GM12878 (cell line): ENCODE results near the gene MRPS23. TPM values are rescaled to one million over a fixed set of nuclear protein-coding genes. Genes with fewer than 3 reads are reported as not detected.

Experiments
- ATAC-seq: fragments of 200-7000 bp; cut with Tn5 transposase; 3 replicates; pipeline ENCODE4 v1.9.1; 2020; ENCODE audit warnings: mild to moderate bottlenecking, moderate library complexity
- BruUV-seq: library from RNA; stranded (reverse); fragments of 400-500 nt; replicated peaks from 2 replicates; lab custom pipeline; 2021; lab: Mats Ljungman, UMichigan
- CTCF ChIA-PET: fragments of 300-600 bp; sonication (Branson Sonifier 250); formaldehyde crosslinking; extraction: SDS; loops from one replicate; lab custom pipeline; 2021; ENCODE audit warnings: inconsistent platforms; lab: Yijun Ruan, JAX
- POLR2A ChIA-PET: fragments of 350-600 bp; formaldehyde crosslinking; extraction: SDS; loops from one replicate; lab custom pipeline; 2021; ENCODE audit warnings: inconsistent platforms; lab: Charles Lee
- RAD21 ChIA-PET: fragments of 300-600 bp; sonication (Branson Sonifier 250); formaldehyde crosslinking; loops from one replicate; lab custom pipeline; 2023; ENCODE audit warnings: antibody characterized with exemption; ENCODE audit not compliant: unreplicated experiment; lab: Charles Lee
- SMC1A ChIA-PET: fragments of 300-600 bp; sonication (Branson Sonifier 250); formaldehyde crosslinking; loops from one replicate; lab custom pipeline; 2023; ENCODE audit not compliant: unreplicated experiment, uncharacterized antibody; lab: Charles Lee
- DNase-seq: peaks from one replicate; pipeline ENCODE4 v3.0.0-alpha.2; 2011; ENCODE audit warnings: low read depth, low spot score
- FAIRE-seq: peaks from 3 replicates; lab custom pipeline; 2011; peaks lifted over from hg19 to GRCh38; lab: Jason Lieb, UNC
- H2AFZ ChIP-seq: 2 replicates; pipeline ENCODE4 v1.6.0; 2011; ENCODE audit warnings: low read depth, low read length, control low read depth; ENCODE audit not compliant: control insufficient read depth
- H3K27ac ChIP-seq: 2 replicates; pipeline ENCODE4 v1.5.1; 2011; ENCODE audit warnings: control low read depth; ENCODE audit not compliant: control insufficient read depth, insufficient read depth
- H3K27me3 ChIP-seq, 2 experiments: replicated peaks in 1 of 2; 2 replicates each; pipeline versions ENCODE4 v1.6.0 to v1.6.1; 2011; ENCODE audit warnings: low read length in 1 of 2; ENCODE audit not compliant: control insufficient read depth in 2 of 2, insufficient read depth in 2 of 2
- H3K36me3 ChIP-seq, 2 experiments: 2 replicates each; pipeline ENCODE4 v1.5.1; 2011; ENCODE audit warnings: low read length in 1 of 2; ENCODE audit not compliant: control insufficient read depth in 2 of 2, insufficient read depth in 2 of 2
- H3K4me1 ChIP-seq: 2 replicates; pipeline ENCODE4 v1.6.1; 2011; ENCODE audit warnings: mild to moderate bottlenecking, low read length, moderate library complexity, mixed read lengths; ENCODE audit not compliant: control insufficient read depth, insufficient read depth
- H3K4me2 ChIP-seq: 2 replicates; pipeline ENCODE4 v1.6.0; 2011; ENCODE audit warnings: control low read depth; ENCODE audit not compliant: control insufficient read depth, insufficient read depth
- H3K4me3 ChIP-seq: fragments of 200-600 bp; sonication (generic); 2 replicates; pipeline ENCODE4 v1.5.1; 2016
- H3K79me2 ChIP-seq: 2 replicates; pipeline ENCODE4 v1.6.0; 2011; ENCODE audit warnings: low read length; ENCODE audit not compliant: control insufficient read depth, insufficient read depth
- H3K9ac ChIP-seq: 2 replicates; pipeline ENCODE4 v1.8.0; 2011; ENCODE audit warnings: low read length, control low read depth, mixed read lengths; ENCODE audit not compliant: control insufficient read depth, insufficient read depth
- H3K9me3 ChIP-seq: replicated peaks from 3 replicates; pipeline ENCODE4 v1.5.1; 2011; ENCODE audit warnings: mild to moderate bottlenecking, low read length; ENCODE audit not compliant: control insufficient read depth, insufficient read depth
- H4K20me1 ChIP-seq: 2 replicates; pipeline ENCODE4 v1.6.0; 2011; ENCODE audit not compliant: control insufficient read depth, insufficient read depth
- DPF2 ChIP-seq: fragments of 450-650 bp; IDR thresholded peaks from 2 replicates; pipeline ENCODE4 v1.6.1; 2017; ENCODE audit warnings: mild to moderate bottlenecking
- E2F4 ChIP-seq: IDR thresholded peaks from 2 replicates; pipeline ENCODE4 v1.6.1; 2012; ENCODE audit warnings: low read depth, low read length, improper control_type of control experiment
- FOXM1 ChIP-seq: IDR thresholded peaks from 2 replicates; pipeline ENCODE4 v1.6.1; 2012; ENCODE audit warnings: low read depth, mild to moderate bottlenecking, inconsistent platforms, low read length, moderate library complexity
- HCFC1 ChIP-seq: fragments of 150-350 bp; IDR thresholded peaks from 2 replicates; pipeline ENCODE4 v1.6.1; 2014; ENCODE audit warnings: low read length
- LARP7 ChIP-seq: fragments of 450-650 bp; IDR thresholded peaks from 2 replicates; pipeline ENCODE4 v1.6.1; 2017; ENCODE audit warnings: mild to moderate bottlenecking
- NR2F1 ChIP-seq: fragments of 450-650 bp; conservative IDR thresholded peaks from 2 replicates; pipeline ENCODE4 v1.6.1; 2017; ENCODE audit warnings: mild to moderate bottlenecking
- POLR2AphosphoS2 ChIP-seq: IDR thresholded peaks from 2 replicates; pipeline ENCODE4 v1.6.1; 2011; ENCODE audit warnings: low read depth, mild to moderate bottlenecking, low read length, improper control_type of control experiment, moderate library complexity
- TARDBP ChIP-seq: IDR thresholded peaks from 2 replicates; pipeline ENCODE4 v1.6.1; 2016; ENCODE audit warnings: borderline replicate concordance
- ZBTB33 ChIP-seq: fragments of 450-650 bp; IDR thresholded peaks from 2 replicates; pipeline ENCODE4 v1.6.1; 2017; ENCODE audit warnings: mild to moderate bottlenecking
- WGBS: methylation state at CpG from one replicate; pipeline ENCODE4 v1.1.6; 2016; ENCODE audit warnings: low lambda C conversion rate; ENCODE audit not compliant: insufficient replicate concordance, insufficient coverage; ENCODE audit errors: missing lambda C conversion rate; 5-methylcytosine and 5-hydroxymethylcytosine counted together
- in situ Hi-C: fragments of 300-500 bp; cut with MboI; formaldehyde crosslinking; loops from 9 replicates; pipeline ENCODE4 v1.14.3; 2018; ENCODE audit warnings: mixed read lengths
- intact Hi-C: fragments of 100-400 bp; cut with micrococcal nuclease; formaldehyde crosslinking; loops from one replicate; pipeline ENCODE4 v1.14.2; 2022; ENCODE audit not compliant: unreplicated experiment
- polyA plus RNA-seq, 11 experiments: library from polyadenylated mRNA; depleted of rRNA in 4 of 11; unstranded in 6 of 11; stranded (reverse) in 5 of 11; fragments of >200 nt; fragmentation: Nextera tagmentation in 4 of 11; fragmentation: Illumina TruSeq in 1 of 11; extraction: Ambion mirVana in 4 of 11; extraction: Trizol in 1 of 11; gene quantifications; 1 replicate in 1 of 11; 2 replicates in 10 of 11; pipeline versions ENCODE4 v1.2.1 to v1.2.3, GENCODE V29; 2011 to 2016; ENCODE audit warnings: inconsistent platforms in 2 of 11, missing spikeins in 2 of 11, low read depth in 1 of 11
- total RNA-seq, 4 experiments: library from RNA; depleted of rRNA in 3 of 4; stranded (reverse); fragments of >200 nt in 3 of 4; fragmentation: Illumina TruSeq in 1 of 4; extraction: Trizol in 1 of 4; gene quantifications; 2 replicates each; pipeline versions ENCODE4 v1.2.1 to v1.2.3, GENCODE V29; 2013 to 2021

MRPS23 gene
- total and polyA plus RNA-seq, 10 of the 15 experiments (the other 5 are each of a cell fraction or from before 2014, with no cell fraction given): 65.3 to 237 (median 87.9) TPM

GRCh38 chr17:57832314-57833178 lies 17.3 kb downstream of the MRPS23 start (continued):
- TF ChIP-seq ZBTB33: no peak
- no peak for TF ChIP-seq E2F4
- no peak for TF ChIP-seq POLR2AphosphoS2
- no peak for TF ChIP-seq DPF2
- no peak for TF ChIP-seq LARP7
- TF ChIP-seq HCFC1: no peak
- no peak for TF ChIP-seq TARDBP

GRCh38 chr17:57830880-57831279 lies 19.0 kb downstream of the MRPS23 start:
- POLR2A ChIA-PET: no interaction called here
- CTCF ChIA-PET: interaction anchor here (0.6 to 6.4 kb wide), 4 partner anchors 14 to 209 kb away, joined by 3 to 55 read pairs (median 4); no protein-coding TSS in a partner anchor
- SMC1A ChIA-PET: no interaction called here
- H3K27me3 ChIP-seq: no peaks in the 10 kb centered on the region
- H3K27ac ChIP-seq: no peak overlapping the region
- H3K4me1 ChIP-seq: peaks cover 5% of the 10 kb centered on the region; the same call in 1 of the 2 replicates
- in situ Hi-C loops: no loop called here
- no peaks in the 10 kb centered on the region for H3K36me3 ChIP-seq
- no TSS peak for BruUV-seq
- intact Hi-C loops: loop anchor here (5.0 kb wide), 1 partner anchor 699 kb away; no protein-coding TSS in a partner anchor
- no peaks in the 10 kb centered on the region for H4K20me1 ChIP-seq
- no peaks in the 10 kb centered on the region for H3K9me3 ChIP-seq
- no peaks in the 10 kb centered on the region for H3K79me2 ChIP-seq
- H3K4me3 ChIP-seq: no peak overlapping the region
- DNase-seq (no peak), FAIRE-seq (no peak), ATAC-seq (no peak)
- H2AFZ ChIP-seq: no peak overlapping the region
- WGBS: 70% methylated on average over 7 of the region's 7 CpGs
- TF ChIP-seq NR2F1: no peak
- TF ChIP-seq FOXM1: no peak
- H3K4me2 ChIP-seq: no peak overlapping the region
- no peak overlapping the region for H3K9ac ChIP-seq
- RAD21 ChIA-PET: no interaction called here
